Glomerular endothelial cell (primary cell): Measurements from ENCODE around the gene TAC3. TPM values are rescaled to one million over a fixed set of nuclear protein-coding genes. Genes with fewer than 3 reads are reported as not detected.
"Not testable (repeated sequence)": the region's sequence is repeated elsewhere in the genome, so short reads cannot be mapped to it uniquely, and the experiment has no call there.

Experiments used
- DNase-seq: peaks from one replicate; pipeline ENCODE4 v3.0.0-alpha.2; 2011; ENCODE audit warnings: low read depth, low spot score; ENCODE audit errors: extremely low read depth
- total RNA-seq: library from RNA; depleted of rRNA; stranded (reverse); fragments of >200 nt; gene quantifications from 2 replicates; pipeline ENCODE4 v1.2.3, GENCODE V29; 2015

The TAC3 gene
- total RNA-seq, result not detected in 2 replicates

- no peak for DNase-seq
Measured at GRCh38 chr12:57016348-57016747, at the start of gene TAC3. Gene TAC3, minus strand, starts transcription at chr12:57016529. Its CDS starts 732 bp downstream, at chr12:57015797.

GRCh38 chr12:57063991-57064685, 47.8 kb upstream of the TAC3 start:
- no peak for DNase-seq

GRCh38 chr12:57058454-57058853, 42.1 kb upstream of the TAC3 start:
- DNase-seq, result no peak

GRCh38 chr12:57057067-57057751, 40.9 kb upstream of the TAC3 start:
- DNase-seq, result no peak

GRCh38 chr12:57055824-57056223, 39.5 kb upstream of the TAC3 start:
- no peak for DNase-seq

GRCh38 chr12:57053901-57054300, 37.6 kb upstream of the TAC3 start:
- not testable (repeated sequence) for DNase-seq

- not testable (repeated sequence) for DNase-seq
Measured at GRCh38 chr12:57053146-57053545, 36.8 kb upstream of the TAC3 start.

- DNase-seq, result no peak
Measured at GRCh38 chr12:57051011-57051410, 34.7 kb upstream of the TAC3 start.

- DNase-seq, result no peak
Measured at GRCh38 chr12:57049890-57050289, 33.6 kb upstream of the TAC3 start, which contains the start of gene MYO1A. Gene MYO1A, minus strand, starts transcription at chr12:57050129. Its CDS starts 1,806 bp downstream, at chr12:57048323.

GRCh38 chr12:57049119-57049446, 32.8 kb upstream of the TAC3 start:
- no peak for DNase-seq

GRCh38 chr12:57048423-57049118, 32.2 kb upstream of the TAC3 start:
- no peak for DNase-seq

- DNase-seq, result no peak
Measured at GRCh38 chr12:57047981-57048380, 31.7 kb upstream of the TAC3 start.

GRCh38 chr12:57046947-57047890, 30.9 kb upstream of the TAC3 start:
- DNase-seq, result no peak

- no peak for DNase-seq
Measured at GRCh38 chr12:57046086-57046791, 29.9 kb upstream of the TAC3 start.

GRCh38 chr12:57044889-57045288, 28.6 kb upstream of the TAC3 start:
- no peak for DNase-seq

GRCh38 chr12:57044468-57044867, 28.1 kb upstream of the TAC3 start:
- no peak for DNase-seq

- DNase-seq, result no peak
Measured at GRCh38 chr12:57042695-57043094, 26.4 kb upstream of the TAC3 start.

GRCh38 chr12:57040750-57041149, 24.4 kb upstream of the TAC3 start:
- DNase-seq, result no peak

- DNase-seq, result no peak
Measured at GRCh38 chr12:57040211-57040610, 23.9 kb upstream of the TAC3 start.
